ENCODE data around the gene COMMD2. TPM values are rescaled to one million over a fixed set of nuclear protein-coding genes. Genes with fewer than 3 reads are reported as not detected.

Gene COMMD2
- total RNA-seq, 1 experiment from 2014 or later, result 35.5 TPM

- DNase-seq (ENCODE audit: low read depth, low spot score) (no peak), ATAC-seq (no peak)
- Histone ChIP-seq H4K20me1 (ENCODE audit: insufficient read depth) (no peaks in the 10 kb centered on the region), H3K4me3 (replicated peaks in 1 of 2; ENCODE audit: low read depth in 1 of 2, low read length in 2 of 2) (no peak overlapping the region), H3K9ac (ENCODE audit: low read length) (no peak overlapping the region), H3K9me2 (ENCODE audit: insufficient read depth) (no peaks in the 10 kb centered on the region), H3K4me2 (ENCODE audit: low read length) (no peak overlapping the region), H3K27me3 (ENCODE audit: insufficient read depth, low read length) (no peaks in the 10 kb centered on the region), H3K36me3 (ENCODE audit: control insufficient read depth in 1 of 2, insufficient read depth in 2 of 2, low read length in 2 of 2) (no peaks in the 10 kb centered on the region), H3K27ac (ENCODE audit: low read depth, low read length) (no peak overlapping the region), H3K79me2 (ENCODE audit: insufficient read depth, low read length) (no peaks in the 10 kb centered on the region), H3K9me3 (ENCODE audit: control insufficient read depth in 1 of 2, insufficient read depth in 1 of 2, low read depth in 1 of 2, low read length in 2 of 2) (0 out of 4 replicates have a peak, but pooled peaks cover 0 to 4% of the 10 kb centered on the region in 2 experiments), H3K4me1 (ENCODE audit: control insufficient read depth in 1 of 2, insufficient read depth in 2 of 2, low read length in 2 of 2) (peaks cover 2 to 9% of the 10 kb centered on the region in 2 experiments; a peak in 3 of 4 replicates), H2AFZ (ENCODE audit: low read depth, low read length, poor library complexity, severe bottlenecking) (no peak overlapping the region)
- RAD21 ChIA-PET (ENCODE audit: low non-redundant PET in 1 of 2, low total read pairs in 2 of 2, uncharacterized antibody in 2 of 2, unreplicated experiment in 2 of 2), result no interaction called here
- intact Hi-C loops (cut with micrococcal nuclease), result no loop called here
- TF ChIP-seq YY1 (IDR thresholded peaks at IDR 0.05; ENCODE audit: extremely low read depth, insufficient replicate concordance, low read depth, low read length) (no peak), SP1 (IDR thresholded peaks at IDR 0.05; ENCODE audit: low read depth) (no peak), EZH2 (IDR thresholded peaks at IDR 0.05) (no peak), REST (IDR thresholded peaks at IDR 0.05; ENCODE audit: low read depth) (no peak), POLR2A (IDR thresholded peaks at IDR 0.05; ENCODE audit: borderline replicate concordance, extremely low read depth, insufficient read depth, insufficient read length) (no peak), TCF7L2 (IDR thresholded peaks at IDR 0.05; ENCODE audit: borderline replicate concordance, extremely low read depth, insufficient read depth, insufficient read length) (no peak), POLR2AphosphoS5 (IDR thresholded peaks at IDR 0.05; ENCODE audit: low read depth, low read length) (no peak), ZFX (IDR thresholded peaks at IDR 0.05) (no peak), RAD21 (IDR thresholded peaks at IDR 0.05; ENCODE audit: low read depth) (no peak)
- no TSS peak for BruUV-seq (replicated peaks)
- CTCF ChIA-PET, result interaction anchor here (2.2 kb wide), 1 partner anchor 152 kb away, joined by 9 read pairs; no protein-coding TSS in a partner anchor
- POLR2A ChIA-PET, result no interaction called here
These were observed 31.4 kb downstream of the COMMD2 start for GRCh38 chr3:149720918-149721317.

Data from HCT116 (cell line).